Lower leg skin (tissue), 4 donors: ENCODE results near the gene DDIT4L. TPM values are rescaled to one million over a fixed set of nuclear protein-coding genes. Genes with fewer than 3 reads are reported as not detected.
"Not testable (repeated sequence)": the region's sequence is repeated elsewhere in the genome, so short reads cannot be mapped to it uniquely, and the experiment has no call there.

Experiments
- DNase-seq, 2 donors: peaks; one replicate each; pipeline ENCODE4 v3.0.0-alpha.2; 2019; ENCODE audit warnings: low spot score in 2 of 2
- H3K4me3 ChIP-seq: fragments of 200-600 bp; sonication (generic); 2 replicates; pipeline ENCODE4 v1.5.1; 2017; ENCODE audit warnings: mild to moderate bottlenecking, low read depth; ENCODE audit not compliant: poor library complexity, severe bottlenecking
- CTCF ChIP-seq, 3 donors: fragments of 450-650 bp; IDR thresholded peaks; one replicate each; pipeline ENCODE4 v1.5.1; 2016; ENCODE audit warnings: antibody characterized with exemption in 3 of 3, mild to moderate bottlenecking in 3 of 3, moderate library complexity in 2 of 3
- POLR2A ChIP-seq, 2 donors: fragments of 450-650 bp; IDR thresholded peaks; one replicate each; pipeline ENCODE4 v1.6.1; 2016 to 2017; ENCODE audit warnings: antibody characterized with exemption in 2 of 2, mild to moderate bottlenecking in 1 of 2, moderate library complexity in 1 of 2
- WGBS, 2 donors: methylation state at CpG; one replicate each; pipeline ENCODE4 v1.1.5; 2018; 5-methylcytosine and 5-hydroxymethylcytosine counted together
- intact Hi-C: fragments of 100-400 bp; cut with DNase I; formaldehyde crosslinking; loops from one replicate; pipeline ENCODE4 v1.15.0; 2023; ENCODE audit warnings: low total_unique reads
- total RNA-seq, 4 donors: library from RNA; depleted of rRNA; stranded (reverse); fragments of >200 nt; gene quantifications; one replicate each; pipeline ENCODE4 v1.1.0, GENCODE V29; 2016

DDIT4L gene
- total RNA-seq, 4 donors from 2014 or later: 0.71 to 8.9 (median 1.7) TPM

- intact Hi-C loops: no loop called here
- no peak for DNase-seq
- no peak overlapping the region for H3K4me3 ChIP-seq
- TF ChIP-seq POLR2A (IDR thresholded peaks at IDR 0.05) (no peak), CTCF (IDR thresholded peaks at IDR 0.05) (no peak)
These were observed 16.6 kb upstream of the DDIT4L start for GRCh38 chr4:100206850-100207249.

GRCh38 chr4:100198061-100198460 is 7.8 kb upstream of the DDIT4L start:
- intact Hi-C loops: no loop called here
- DNase-seq: no peak
- TF ChIP-seq POLR2A (IDR thresholded peaks at IDR 0.05): no peak
- no peak for TF ChIP-seq CTCF (IDR thresholded peaks at IDR 0.05)
- no peak overlapping the region for H3K4me3 ChIP-seq
- 89 to 94% methylated on average over 1 of the region's 1 CpG for WGBS, 2 donors

GRCh38 chr4:100196388-100197071 is 6.3 kb upstream of the DDIT4L start:
- intact Hi-C loops, DNase-seq, H3K4me3 ChIP-seq: not testable (repeated sequence)
- WGBS, 2 donors: 87 to 99% methylated on average over 21 to 33 of the region's 40 CpGs

GRCh38 chr4:100190643-100191600 is 654 bp upstream of the DDIT4L start:
- 12 to 13% methylated on average over 35 to 37 of the region's 37 CpGs for WGBS, 2 donors
- H3K4me3 ChIP-seq: peak overlapping the region; percentile 43
- DNase-seq: no peak
- intact Hi-C loops: no loop called here
- TF ChIP-seq CTCF (IDR thresholded peaks at IDR 0.05): no peak
- no peak for TF ChIP-seq POLR2A (IDR thresholded peaks at IDR 0.05)

GRCh38 chr4:100188829-100189228 is 1.4 kb downstream of the DDIT4L start:
- H3K4me3 ChIP-seq: no peak overlapping the region
- 47 to 49% methylated on average over 4 of the region's 4 CpGs for WGBS, 2 donors
- no peak for TF ChIP-seq POLR2A (IDR thresholded peaks at IDR 0.05)
- no peak for TF ChIP-seq CTCF (IDR thresholded peaks at IDR 0.05)
- no peak for DNase-seq
- intact Hi-C loops: no loop called here

GRCh38 chr4:100187781-100188180 is 2.5 kb downstream of the DDIT4L start:
- no peak for DNase-seq
- WGBS, 2 donors: 96 to 98% methylated on average over 9 of the region's 9 CpGs
- TF ChIP-seq POLR2A (IDR thresholded peaks at IDR 0.05) (no peak), CTCF (IDR thresholded peaks at IDR 0.05) (no peak)
- no peak overlapping the region for H3K4me3 ChIP-seq
- intact Hi-C loops: no loop called here
